T-helper 1 cell treated with Interleukin-12 subunit alpha and Interleukin-12 subunit beta and Interleukin-4 antibody, amounts not matched to agents 30 μg/mL and 1 μg/mL, for 36 hours (primary cell): ENCODE measurements around the gene TNFRSF25.
"Not testable (repeated sequence)": the region's sequence is repeated elsewhere in the genome, so short reads cannot be mapped to it uniquely, and the experiment has no call there.

ENCODE experiments used
- H3K27ac Mint-ChIP-seq: one replicate; pipeline ENCODE4 v1.8.0; 2021; ENCODE audit warnings: mild to moderate bottlenecking, mixed read lengths
- H3K27me3 Mint-ChIP-seq: one replicate; pipeline ENCODE4 v1.8.0; 2021; ENCODE audit warnings: low read depth, mixed read lengths
- H3K36me3 Mint-ChIP-seq: one replicate; pipeline ENCODE4 v1.8.0; 2021; ENCODE audit warnings: low read depth, mixed read lengths
- H3K4me1 Mint-ChIP-seq: one replicate; pipeline ENCODE4 v1.8.0; 2021; ENCODE audit warnings: low read depth, mixed read lengths
- H3K4me3 Mint-ChIP-seq: one replicate; pipeline ENCODE4 v1.8.0; 2021; ENCODE audit warnings: mild to moderate bottlenecking, moderate library complexity, mixed read lengths
- H3K9me3 Mint-ChIP-seq: one replicate; pipeline ENCODE4 v1.8.0; 2021; ENCODE audit warnings: mixed read lengths

TNFRSF25 gene

DNA sequence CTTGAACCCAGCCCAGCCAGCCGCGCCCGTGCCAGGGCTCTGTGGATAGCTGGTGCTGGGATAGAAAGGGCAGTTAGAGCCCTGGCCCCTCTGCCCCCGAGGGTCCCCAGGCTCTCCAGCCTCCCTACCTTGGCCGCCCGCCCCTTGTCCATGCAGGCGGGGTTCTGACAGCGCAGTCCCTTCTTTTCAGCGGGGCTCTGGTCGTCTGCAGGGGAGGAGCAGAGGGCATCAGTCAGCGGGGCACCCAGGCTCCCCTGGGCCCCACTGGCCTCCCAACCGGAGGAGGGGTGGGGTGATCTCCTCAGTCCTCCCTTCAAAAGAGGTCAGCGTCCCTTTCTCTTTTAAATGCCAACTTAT is 30.4 kb upstream of the TNFRSF25 start:
- Mint-ChIP-seq H3K4me1 (peaks cover 7% of the 10 kb centered on the region), H3K36me3 (no peaks in the 10 kb centered on the region), H3K27me3 (peaks cover 34% of the 10 kb centered on the region), H3K27ac (no peak overlapping the region), H3K4me3 (no peak overlapping the region), H3K9me3 (no peaks in the 10 kb centered on the region)

DNA sequence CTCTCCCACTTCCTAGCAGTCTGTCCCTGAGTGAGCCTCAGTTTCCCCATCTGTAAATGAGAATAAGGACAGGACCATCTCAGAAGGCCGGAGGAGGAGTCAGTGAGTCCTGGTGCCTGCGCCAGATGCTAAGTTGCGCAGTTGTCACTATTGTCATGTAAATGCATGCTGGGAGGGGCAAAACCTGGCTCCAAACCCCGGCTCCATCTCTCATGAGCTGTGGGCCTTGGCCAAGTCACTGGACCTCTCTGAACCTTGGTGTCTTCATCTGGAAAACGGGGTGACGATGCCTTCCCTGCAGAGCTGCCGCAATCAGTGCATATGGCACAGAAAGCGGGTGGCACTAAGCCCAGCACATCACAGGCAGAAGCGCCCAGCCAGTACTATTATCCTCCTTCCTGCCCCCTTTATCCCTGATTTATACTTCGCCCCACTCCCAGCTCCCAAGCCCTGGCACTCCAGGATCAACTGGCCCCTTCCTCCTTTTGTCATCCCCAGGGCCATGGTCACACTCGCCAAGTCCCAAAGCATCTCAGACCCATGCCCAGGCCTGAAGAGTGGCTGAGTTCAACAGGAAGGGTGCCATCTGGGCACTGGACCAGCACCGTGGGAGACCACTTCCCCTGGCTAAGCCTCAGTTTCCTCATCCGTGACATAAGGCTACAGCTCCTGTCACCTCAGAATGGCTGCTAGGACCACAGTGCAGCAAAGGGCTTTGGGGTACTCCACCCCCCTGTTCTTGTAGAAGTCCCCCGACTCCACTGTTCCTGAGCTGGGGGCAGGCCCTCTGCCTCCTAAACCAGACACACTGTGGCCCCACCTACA is 29.8 kb upstream of the TNFRSF25 start:
- no peaks in the 10 kb centered on the region for H3K36me3 Mint-ChIP-seq
- peaks cover 34% of the 10 kb centered on the region for H3K27me3 Mint-ChIP-seq
- H3K4me3 Mint-ChIP-seq: no peak overlapping the region
- no peaks in the 10 kb centered on the region for H3K9me3 Mint-ChIP-seq
- H3K4me1 Mint-ChIP-seq: peaks cover 8% of the 10 kb centered on the region
- no peak overlapping the region for H3K27ac Mint-ChIP-seq

DNA sequence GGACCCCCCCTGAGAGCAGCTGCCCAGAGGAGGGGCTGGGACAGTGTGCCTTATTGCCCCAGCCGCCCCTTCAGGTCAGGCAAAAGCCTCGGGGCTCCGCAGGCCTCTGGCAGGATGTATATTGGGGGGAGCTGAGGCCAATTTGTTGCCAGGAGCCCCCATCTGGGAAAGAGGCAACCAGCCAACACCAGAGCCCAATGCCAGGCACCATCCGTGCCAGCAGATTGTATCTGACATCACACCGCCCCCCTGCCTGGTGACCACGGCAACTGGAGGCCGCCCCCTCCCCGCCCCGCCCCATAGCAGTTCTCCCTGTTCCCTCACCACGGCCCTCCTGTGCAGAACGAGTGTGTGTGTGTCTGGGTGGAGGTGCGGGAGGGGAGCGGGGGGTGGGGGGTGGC is 29.1 kb upstream of the TNFRSF25 start:
- Mint-ChIP-seq H3K27ac (no peak overlapping the region), H3K27me3 (peaks cover 34% of the 10 kb centered on the region), H3K9me3 (no peaks in the 10 kb centered on the region), H3K36me3 (no peaks in the 10 kb centered on the region), H3K4me3 (no peak overlapping the region), H3K4me1 (peaks cover 8% of the 10 kb centered on the region)

DNA sequence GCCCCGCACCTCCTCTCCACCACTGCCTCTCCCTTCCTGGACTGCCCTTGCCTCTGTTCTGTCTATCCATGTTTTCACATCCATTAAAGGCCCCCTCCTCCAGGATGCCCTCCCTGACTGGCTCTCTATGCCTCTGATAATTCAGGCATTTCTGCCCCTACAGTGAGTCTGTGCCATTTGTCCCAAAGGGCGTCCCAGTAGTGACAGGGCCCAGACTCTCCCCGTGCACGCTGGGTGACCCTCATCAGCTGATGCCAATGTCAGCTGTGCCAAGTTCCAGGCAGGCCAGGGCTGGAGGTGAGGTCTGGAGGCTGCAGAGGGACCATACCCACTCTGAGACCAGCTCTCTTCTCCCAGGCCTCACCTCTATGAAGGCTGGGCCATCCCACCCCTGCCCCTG is 28.7 kb upstream of the TNFRSF25 start:
- peaks cover 34% of the 10 kb centered on the region for H3K27me3 Mint-ChIP-seq
- no peak overlapping the region for H3K4me3 Mint-ChIP-seq
- no peaks in the 10 kb centered on the region for H3K36me3 Mint-ChIP-seq
- no peak overlapping the region for H3K27ac Mint-ChIP-seq
- peaks cover 8% of the 10 kb centered on the region for H3K4me1 Mint-ChIP-seq
- H3K9me3 Mint-ChIP-seq: no peaks in the 10 kb centered on the region

DNA sequence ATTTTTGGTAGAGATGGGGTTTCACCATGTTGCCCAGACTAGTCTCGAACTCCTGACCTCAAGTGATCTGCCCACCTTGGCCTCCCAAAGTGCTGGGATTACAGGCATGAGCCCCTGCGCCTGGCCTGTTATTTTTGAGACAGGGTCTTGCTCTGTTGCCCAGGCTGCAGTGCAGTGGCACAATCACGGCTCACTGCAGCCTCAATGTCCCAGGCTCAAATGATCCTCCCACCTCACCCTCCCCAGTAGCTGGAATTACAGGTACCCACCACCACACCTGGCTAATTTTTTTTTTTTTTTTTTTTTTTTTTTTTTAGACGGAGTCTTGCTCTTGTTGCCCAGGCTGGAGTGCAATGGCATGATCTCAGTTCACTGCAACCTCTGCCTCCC is 27.9 kb upstream of the TNFRSF25 start:
- not testable (repeated sequence) for H3K36me3 Mint-ChIP-seq, H3K9me3 Mint-ChIP-seq, H3K4me1 Mint-ChIP-seq, H3K27ac Mint-ChIP-seq, H3K4me3 Mint-ChIP-seq
- peaks cover 26% of the 10 kb centered on the region for H3K27me3 Mint-ChIP-seq

DNA sequence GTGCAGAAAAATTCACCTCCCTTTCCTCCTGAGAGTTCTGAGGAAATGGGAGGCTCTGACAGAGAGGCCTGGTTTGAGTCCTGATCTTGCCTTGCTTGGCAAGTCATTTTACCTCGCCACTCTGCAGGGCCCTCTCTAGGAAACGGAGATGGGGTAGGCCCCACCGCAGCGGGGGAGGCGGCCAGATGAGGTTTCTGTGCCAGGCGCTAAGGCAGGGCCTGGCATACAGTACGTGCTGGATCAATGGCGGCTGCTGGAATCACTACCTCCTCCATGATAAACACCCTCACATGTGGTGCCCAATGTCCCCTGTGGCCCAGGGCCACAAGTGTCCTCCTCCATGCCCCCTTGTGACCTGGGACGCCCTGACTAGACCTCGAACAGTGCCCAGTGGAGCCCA is 26.0 kb upstream of the TNFRSF25 start:
- Mint-ChIP-seq H3K4me1 (peaks cover 6% of the 10 kb centered on the region), H3K36me3 (no peaks in the 10 kb centered on the region), H3K27ac (peak overlapping the region; percentile 68), H3K9me3 (no peaks in the 10 kb centered on the region), H3K4me3 (peak overlapping the region; percentile 75), H3K27me3 (peaks cover 28% of the 10 kb centered on the region)

DNA sequence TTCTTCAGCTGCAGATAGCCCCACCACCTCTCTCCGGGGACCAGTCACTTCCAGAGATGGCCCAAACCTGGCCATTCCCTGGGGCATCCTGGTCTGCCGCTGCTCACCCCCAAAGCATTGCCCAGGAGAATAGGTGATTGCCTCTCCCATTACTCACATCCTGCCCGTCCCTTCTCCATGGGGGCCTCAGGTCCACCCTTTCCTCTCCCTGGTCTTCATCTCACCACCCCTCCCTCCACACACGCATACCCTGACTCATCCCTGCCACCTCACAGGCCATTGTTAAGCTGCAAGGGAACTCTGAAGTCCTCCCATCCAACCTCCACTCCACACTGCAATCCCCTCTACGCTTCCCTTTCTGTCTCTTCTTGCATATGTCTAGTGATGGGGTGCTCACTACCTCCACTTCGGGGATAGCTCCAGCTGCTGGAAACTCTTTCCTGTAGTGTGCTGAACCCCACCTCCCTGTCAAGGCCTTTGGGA is 25.5 kb upstream of the TNFRSF25 start, which contains the start of gene PLEKHG5:
Gene PLEKHG5 (minus strand): TSS at position 188 of the 483 bp plus-strand sequence. CDS start 14,096 bp downstream, outside the sequence.
- peak within 1 kb of the TSS; percentile 75 for H3K4me3 Mint-ChIP-seq
- H3K27me3 Mint-ChIP-seq: peaks cover 30% of the 10 kb centered on the region
- H3K36me3 Mint-ChIP-seq: no peaks in the 10 kb centered on the region
- no peaks in the 10 kb centered on the region for H3K9me3 Mint-ChIP-seq
- peaks cover 7% of the 10 kb centered on the region for H3K4me1 Mint-ChIP-seq
- H3K27ac Mint-ChIP-seq: peak within 1 kb of the TSS; percentile 68

DNA sequence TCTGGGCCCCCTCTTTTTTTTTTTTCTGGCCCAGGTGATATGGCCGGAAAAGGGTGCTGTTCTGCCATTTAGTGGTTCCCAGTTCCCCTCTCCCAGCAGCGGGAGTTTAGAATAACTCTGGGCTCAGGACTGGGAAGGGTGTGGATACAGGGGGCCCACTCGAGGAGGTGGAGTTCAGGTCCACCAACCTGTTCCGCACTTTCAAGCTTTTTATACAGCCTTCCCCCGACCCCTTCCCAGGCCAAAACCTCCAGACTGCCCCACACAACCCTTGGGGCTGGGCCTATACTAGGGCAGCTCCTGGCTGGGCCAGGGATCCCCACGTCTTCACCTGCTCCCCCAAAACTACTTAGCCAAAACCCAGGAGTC is 25.1 kb upstream of the TNFRSF25 start:
- Mint-ChIP-seq H3K27me3 (peaks cover 33% of the 10 kb centered on the region), H3K36me3 (no peaks in the 10 kb centered on the region), H3K27ac (peak overlapping the region; percentile 68), H3K4me1 (peaks cover 12% of the 10 kb centered on the region), H3K4me3 (peak overlapping the region; percentile 75), H3K9me3 (no peaks in the 10 kb centered on the region)

DNA sequence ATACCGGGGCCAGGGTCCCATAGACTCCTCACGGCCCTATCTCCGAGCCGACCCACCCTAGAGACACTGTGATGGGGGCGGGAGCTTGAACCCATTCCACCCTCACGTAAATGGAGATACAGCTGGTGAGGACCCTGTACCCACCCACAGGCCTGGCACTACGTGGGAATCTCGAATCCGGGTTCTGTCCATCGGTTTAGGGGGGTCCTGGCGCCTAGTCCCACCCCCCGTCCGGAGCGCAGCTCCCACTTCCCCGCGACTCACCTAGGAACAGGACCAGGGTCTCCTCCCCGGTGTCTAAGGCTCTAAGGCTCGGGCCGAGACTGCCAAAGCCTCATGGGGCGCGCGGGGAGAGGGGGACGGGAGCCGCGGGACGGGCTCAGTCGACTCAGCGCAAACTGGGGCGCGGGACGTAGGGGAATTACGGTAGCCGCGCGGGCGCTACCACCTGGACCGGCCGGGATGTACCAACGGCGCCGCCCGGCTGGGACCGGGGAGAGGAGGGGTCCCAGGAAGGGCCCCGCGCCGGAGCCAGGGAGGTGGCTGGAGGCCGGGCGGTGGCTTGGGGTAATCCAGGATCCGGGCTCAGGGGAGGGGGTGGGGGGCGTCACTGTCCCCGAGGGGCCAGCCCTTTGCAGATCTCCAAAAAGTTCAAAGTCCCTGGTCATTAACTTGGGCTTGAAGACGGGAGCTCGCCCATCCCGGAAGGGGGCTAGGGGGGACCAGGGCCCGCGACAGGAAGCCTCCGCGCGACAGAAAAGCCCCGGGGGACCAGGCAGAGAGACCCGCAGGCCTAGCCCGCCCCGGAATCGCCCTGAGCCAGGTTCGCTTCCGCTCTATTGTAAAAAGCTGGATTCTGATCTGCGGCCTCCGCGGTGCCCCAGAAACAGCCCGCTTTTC is 24.5 kb upstream of the TNFRSF25 start:
- H3K36me3 Mint-ChIP-seq: no peaks in the 10 kb centered on the region

DNA sequence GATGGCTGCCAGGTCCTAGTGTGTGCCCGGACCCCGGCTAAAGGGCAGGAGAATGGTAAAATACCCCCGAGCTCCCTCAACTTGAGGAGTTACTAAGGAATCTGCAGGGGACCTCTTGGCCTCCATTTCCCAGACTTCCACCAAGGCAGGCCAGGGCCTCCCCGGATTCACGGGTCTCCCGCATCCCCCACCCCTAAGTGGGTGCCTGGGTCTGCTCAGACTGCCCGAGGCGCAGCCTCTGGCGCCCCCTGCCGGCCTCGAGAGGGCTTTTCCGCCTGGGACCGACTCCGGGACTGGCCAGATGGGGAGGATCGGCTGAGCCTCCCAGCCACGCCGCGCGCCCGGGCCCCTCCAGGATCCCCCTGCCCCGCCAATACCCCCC is 23.8 kb upstream of the TNFRSF25 start:
- Mint-ChIP-seq H3K4me1 (peaks cover 13% of the 10 kb centered on the region), H3K27ac (peak overlapping the region; percentile 70), H3K4me3 (peak overlapping the region; percentile 78), H3K9me3 (no peaks in the 10 kb centered on the region), H3K27me3 (peaks cover 30% of the 10 kb centered on the region), H3K36me3 (no peaks in the 10 kb centered on the region)

More for the DNA sequence above, 24.5 kb upstream of the TNFRSF25 start:
- Mint-ChIP-seq H3K9me3 (no peaks in the 10 kb centered on the region), H3K4me1 (peaks cover 13% of the 10 kb centered on the region), H3K4me3 (peak overlapping the region; percentile 78), H3K27me3 (peaks cover 30% of the 10 kb centered on the region), H3K27ac (peak overlapping the region; percentile 70)

DNA sequence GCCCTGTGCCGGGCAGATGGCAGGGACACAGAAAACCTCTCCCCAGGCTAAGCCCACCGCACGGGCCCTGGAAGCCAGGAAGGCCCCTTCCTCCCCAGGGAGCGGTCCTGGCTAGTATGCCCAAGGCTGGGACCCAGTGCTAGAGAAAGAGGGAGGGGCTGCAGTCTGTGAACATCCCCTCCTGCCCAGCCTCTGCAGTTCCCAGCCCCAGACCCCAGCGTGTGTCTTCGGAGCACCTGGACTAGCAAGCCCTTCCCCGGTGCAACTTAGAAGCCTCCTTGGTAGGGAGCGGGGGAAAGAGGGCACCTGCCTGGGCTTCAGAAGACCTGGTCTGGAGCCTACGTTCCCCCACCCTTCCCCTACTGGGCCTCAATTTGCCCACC is 23.4 kb upstream of the TNFRSF25 start:
- no peak overlapping the region for H3K27ac Mint-ChIP-seq
- peaks cover 13% of the 10 kb centered on the region for H3K4me1 Mint-ChIP-seq
- H3K4me3 Mint-ChIP-seq: peak overlapping the region; percentile 78
- peaks cover 30% of the 10 kb centered on the region for H3K27me3 Mint-ChIP-seq
- no peaks in the 10 kb centered on the region for H3K9me3 Mint-ChIP-seq
- no peaks in the 10 kb centered on the region for H3K36me3 Mint-ChIP-seq

DNA sequence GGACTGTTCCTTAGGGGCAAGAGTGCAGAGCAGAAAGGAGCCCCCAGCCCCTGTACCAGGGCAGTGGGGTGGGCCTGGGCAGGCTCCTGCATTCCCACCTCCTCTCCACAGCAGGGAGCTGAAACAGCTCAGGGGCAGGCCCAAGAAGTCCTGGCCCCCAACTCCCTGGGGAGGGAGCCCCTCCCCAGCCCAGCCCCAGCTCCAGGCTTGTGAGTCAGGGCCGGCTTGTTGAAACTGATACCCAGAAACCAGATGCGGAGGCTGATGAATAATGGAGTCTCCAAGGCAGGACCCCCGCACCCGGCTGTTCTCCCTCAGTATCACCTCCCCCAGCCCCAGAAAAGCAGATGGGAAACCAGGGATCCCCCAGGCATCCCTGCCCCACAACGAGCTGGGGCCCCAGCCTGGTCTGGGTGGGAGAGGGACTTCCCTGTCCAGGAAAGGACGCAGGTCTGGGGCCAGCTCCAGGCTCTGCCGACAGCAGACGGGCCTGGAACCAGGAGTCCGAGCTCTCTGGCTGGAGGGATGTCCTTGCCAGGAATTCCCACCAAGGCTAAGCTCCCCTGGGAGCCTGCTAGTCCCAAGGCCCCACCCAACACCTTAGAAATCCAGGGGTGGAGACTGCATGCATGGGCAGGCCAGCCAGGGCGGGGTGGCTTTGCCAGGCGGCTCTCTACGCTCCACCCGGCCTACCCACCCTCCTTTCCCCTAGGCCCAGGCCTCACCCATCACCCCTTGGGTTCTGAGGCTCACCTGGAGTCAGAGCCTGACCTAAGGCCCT is 22.8 kb upstream of the TNFRSF25 start:
- Mint-ChIP-seq H3K27ac (no peak overlapping the region), H3K4me1 (peaks cover 13% of the 10 kb centered on the region), H3K27me3 (peaks cover 36% of the 10 kb centered on the region), H3K36me3 (no peaks in the 10 kb centered on the region), H3K4me3 (no peak overlapping the region), H3K9me3 (no peaks in the 10 kb centered on the region)

DNA sequence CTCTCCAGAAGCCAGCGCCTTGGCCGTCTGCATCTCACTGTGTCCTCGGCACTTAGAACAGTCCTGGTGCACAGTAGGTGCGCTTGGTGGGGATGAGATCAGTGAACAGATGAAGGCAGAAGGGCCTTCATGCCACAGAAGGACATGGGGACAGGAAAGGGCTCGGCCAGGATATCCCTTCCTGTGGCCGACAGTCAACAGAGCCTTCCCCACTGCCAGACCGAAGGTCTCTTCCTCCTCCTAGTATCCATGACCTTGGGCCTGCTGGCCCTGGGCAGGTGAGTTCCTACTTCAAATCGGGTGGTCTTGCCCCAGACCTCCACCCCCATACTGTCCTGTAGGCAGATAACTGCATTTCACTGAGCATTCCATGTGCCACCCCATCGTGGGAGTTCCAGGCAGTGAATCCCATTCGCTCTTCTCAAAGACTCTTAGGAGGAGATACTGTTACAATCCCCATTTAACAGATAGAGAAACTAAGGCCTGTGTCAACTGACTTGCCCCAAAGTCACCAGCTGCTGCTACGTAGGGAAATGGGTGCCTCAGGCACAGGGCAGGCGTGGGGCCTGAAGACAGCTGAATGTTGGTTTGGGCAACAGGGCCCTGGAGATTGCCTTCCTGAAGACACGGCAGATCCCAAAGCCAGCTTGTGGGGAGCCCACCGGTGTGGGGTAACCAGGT is 22.0 kb upstream of the TNFRSF25 start:
- peaks cover 44% of the 10 kb centered on the region for H3K27me3 Mint-ChIP-seq
- no peak overlapping the region for H3K27ac Mint-ChIP-seq
- H3K36me3 Mint-ChIP-seq: no peaks in the 10 kb centered on the region
- H3K4me1 Mint-ChIP-seq: peaks cover 13% of the 10 kb centered on the region
- H3K4me3 Mint-ChIP-seq: no peak overlapping the region
- H3K9me3 Mint-ChIP-seq: no peaks in the 10 kb centered on the region
